K562 (cell line): Measurements from ENCODE around the gene PKLR. TPM values are rescaled to one million over a fixed set of nuclear protein-coding genes. Genes with fewer than 3 reads are reported as not detected.

ENCODE experiments used
- BRF1 ChIP-seq: IDR thresholded peaks from 3 replicates; pipeline ENCODE4 v1.6.1; 2011; ENCODE audit warnings: borderline replicate concordance, mild to moderate bottlenecking; ENCODE audit not compliant: insufficient read length; ENCODE audit errors: extremely low read depth
- CHCHD3 ChIP-seq: fragments of 250-450 bp; sonication (Bioruptor Pico); IDR thresholded peaks from 2 replicates; pipeline ENCODE4 v2.1.2; 2022; ENCODE audit warnings: mild to moderate bottlenecking
- CHD2 ChIP-seq: IDR thresholded peaks from 2 replicates; pipeline ENCODE4 v1.6.1; 2011; ENCODE audit warnings: low read depth, low read length
- ETV6 ChIP-seq, 3 experiments: fragments of 150-350 bp in 1 of 3; sonication (generic) in 1 of 3; formaldehyde crosslinking in 1 of 3; IDR thresholded peaks; 2 replicates each; pipeline versions ENCODE4 v1.6.1 to v1.8.0; 2014 to 2022; ENCODE audit warnings: borderline replicate concordance in 2 of 3, low read depth in 2 of 3, antibody characterized with exemption in 1 of 3, low read length in 1 of 3, mild to moderate bottlenecking in 1 of 3, missing genetic modification reagents in 1 of 3
- KLF6 ChIP-seq: fragments of 250-450 bp; sonication (Bioruptor Pico); IDR thresholded peaks from 2 replicates; pipeline ENCODE4 v1.4.0; 2020; ENCODE audit warnings: mild to moderate bottlenecking, moderate library complexity, borderline replicate concordance
- PRMT5 ChIP-seq: sonication (generic); formaldehyde crosslinking; IDR thresholded peaks from 2 replicates; pipeline ENCODE4 v1.5.0; 2020; ENCODE audit warnings: missing genetic modification reagents
- SIRT6 ChIP-seq: IDR thresholded peaks from one replicate; pipeline ENCODE4 v1.6.1; 2012; ENCODE audit warnings: low read depth, mild to moderate bottlenecking, control low read depth, inconsistent platforms, low read length, moderate library complexity
- SIX5 ChIP-seq, 2 experiments: IDR thresholded peaks; 2 replicates each; pipeline ENCODE4 v1.6.1; 2011; ENCODE audit warnings: low read length in 2 of 2, borderline replicate concordance in 1 of 2, low read depth in 1 of 2, mild to moderate bottlenecking in 1 of 2, moderate library complexity in 1 of 2; ENCODE audit not compliant: insufficient read depth in 1 of 2
- SMAD3 ChIP-seq: fragments of 450-650 bp; formaldehyde crosslinking; conservative IDR thresholded peaks from 2 replicates; pipeline ENCODE4 v1.4.0; 2020; ENCODE audit warnings: mild to moderate bottlenecking
- ZFP36 ChIP-seq: fragments of 150-350 bp; IDR thresholded peaks from 2 replicates; pipeline ENCODE4 v1.6.1; 2018; ENCODE audit warnings: low read length, low read depth; ENCODE audit not compliant: partially characterized antibody
- ZNF12 ChIP-seq: sonication (generic); formaldehyde crosslinking; IDR thresholded peaks from 2 replicates; pipeline ENCODE4 v1.4.0; 2020; ENCODE audit warnings: mild to moderate bottlenecking, missing genetic modification reagents
- ZNF174 ChIP-seq: fragments of 250-450 bp; sonication (Bioruptor Pico); IDR thresholded peaks from 2 replicates; pipeline ENCODE4 v1.4.0; 2020; ENCODE audit warnings: mild to moderate bottlenecking
- ZNF175 ChIP-seq: fragments of 200-800 bp; sonication (Bioruptor generic); IDR thresholded peaks from 2 replicates; pipeline ENCODE4 v1.6.1; 2016; ENCODE audit warnings: low read depth, mild to moderate bottlenecking, missing genetic modification characterization, missing compliant biosample characterization
- ZNF778 ChIP-seq: fragments of 450-650 bp; formaldehyde crosslinking; IDR thresholded peaks from 2 replicates; pipeline ENCODE4 v1.4.0; 2020; ENCODE audit warnings: mild to moderate bottlenecking, moderate library complexity
- ZZZ3 ChIP-seq: fragments of 450-650 bp; IDR thresholded peaks from 2 replicates; pipeline ENCODE4 v1.6.1; 2016; ENCODE audit warnings: antibody characterized with exemption, mild to moderate bottlenecking, moderate library complexity
- polyA plus RNA-seq, 8 experiments: library from polyadenylated mRNA; depleted of rRNA in 4 of 8; stranded (reverse) in 5 of 8; unstranded in 3 of 8; fragments of >200 nt; fragmentation: Nextera tagmentation in 2 of 8; fragmentation: Illumina TruSeq in 1 of 8; extraction: Ambion mirVana in 2 of 8; extraction: Trizol in 1 of 8; gene quantifications; 2 replicates each; pipeline versions ENCODE4 v1.2.1 to v1.2.3, GENCODE V29; 2011 to 2014; ENCODE audit warnings: inconsistent platforms in 1 of 8, missing spikeins in 1 of 8
- total RNA-seq, 7 experiments: library from RNA; depleted of rRNA in 6 of 7; stranded (reverse); fragments of >200 nt in 6 of 7; fragmentation: Illumina TruSeq in 2 of 7; extraction: Trizol in 2 of 7; gene quantifications; 2 replicates each; pipeline versions ENCODE4 v1.2.1 to v1.2.3, GENCODE V29; 2011 to 2021; ENCODE audit warnings: low replicate concordance in 1 of 7
- TF ChIP-seq, protein P1 (sequence below): fragments of 450-650 bp; IDR thresholded peaks from 2 replicates; pipeline ENCODE4 v1.6.1; 2018; ENCODE audit not compliant: partially characterized antibody
- TF ChIP-seq, protein P2 (sequence below): sonication (generic); formaldehyde crosslinking; IDR thresholded peaks from 2 replicates; pipeline ENCODE4 v1.8.1; 2023; ENCODE audit warnings: mild to moderate bottlenecking, missing genetic modification reagents
- TF ChIP-seq, protein P3 (sequence below): fragments of 200-800 bp; sonication (Bioruptor generic); IDR thresholded peaks from 2 replicates; pipeline ENCODE4 v1.6.1; 2017; ENCODE audit warnings: missing genetic modification characterization, missing compliant biosample characterization
- TF ChIP-seq, protein P4 (sequence below): fragments of 250-450 bp; sonication (Bioruptor Pico); IDR thresholded peaks from 2 replicates; pipeline ENCODE4 v1.6.1; 2021; ENCODE audit warnings: mild to moderate bottlenecking

Gene PKLR
- total and polyA plus RNA-seq, 9 of the 15 experiments (the other 6 are each of a cell fraction or from before 2014, with no cell fraction given) = 10.7 to 78.4 (median 38.2) TPM

DNA sequence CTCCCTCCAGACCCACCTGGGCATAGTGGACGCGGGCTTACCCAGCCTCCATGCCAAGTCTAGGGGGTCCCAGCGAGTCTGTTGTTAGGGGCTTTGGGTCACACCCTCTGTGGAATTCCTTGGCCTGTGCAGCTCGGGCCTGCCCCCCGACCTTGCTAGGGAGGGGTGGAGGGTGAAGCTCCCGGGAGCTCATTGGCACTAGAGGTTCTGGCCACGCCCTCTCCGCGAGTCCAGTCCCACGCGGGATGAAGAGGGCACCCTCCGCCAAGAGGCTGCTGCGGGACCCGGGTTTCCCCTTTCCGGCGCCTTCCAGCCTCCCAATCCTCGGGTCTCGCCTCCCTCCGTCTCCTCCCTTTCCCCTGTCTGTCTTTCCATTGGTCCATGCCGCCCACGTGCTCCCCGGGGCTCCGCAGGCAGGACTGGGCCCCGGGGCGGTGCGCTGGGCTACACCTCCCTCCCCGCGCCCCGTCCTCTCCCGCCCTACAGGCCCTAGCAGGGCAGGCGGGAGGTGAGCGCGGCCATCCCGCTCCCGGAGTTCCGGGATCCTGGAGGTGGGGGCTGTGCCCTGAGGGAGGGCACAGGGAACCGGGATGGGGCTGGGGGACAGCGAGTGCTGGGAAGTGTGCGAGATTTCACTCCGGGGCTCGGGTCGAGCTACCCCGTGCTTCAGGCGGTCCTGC, 22.9 kb upstream of the PKLR start (continued):
- TF ChIP-seq, protein P1, sequence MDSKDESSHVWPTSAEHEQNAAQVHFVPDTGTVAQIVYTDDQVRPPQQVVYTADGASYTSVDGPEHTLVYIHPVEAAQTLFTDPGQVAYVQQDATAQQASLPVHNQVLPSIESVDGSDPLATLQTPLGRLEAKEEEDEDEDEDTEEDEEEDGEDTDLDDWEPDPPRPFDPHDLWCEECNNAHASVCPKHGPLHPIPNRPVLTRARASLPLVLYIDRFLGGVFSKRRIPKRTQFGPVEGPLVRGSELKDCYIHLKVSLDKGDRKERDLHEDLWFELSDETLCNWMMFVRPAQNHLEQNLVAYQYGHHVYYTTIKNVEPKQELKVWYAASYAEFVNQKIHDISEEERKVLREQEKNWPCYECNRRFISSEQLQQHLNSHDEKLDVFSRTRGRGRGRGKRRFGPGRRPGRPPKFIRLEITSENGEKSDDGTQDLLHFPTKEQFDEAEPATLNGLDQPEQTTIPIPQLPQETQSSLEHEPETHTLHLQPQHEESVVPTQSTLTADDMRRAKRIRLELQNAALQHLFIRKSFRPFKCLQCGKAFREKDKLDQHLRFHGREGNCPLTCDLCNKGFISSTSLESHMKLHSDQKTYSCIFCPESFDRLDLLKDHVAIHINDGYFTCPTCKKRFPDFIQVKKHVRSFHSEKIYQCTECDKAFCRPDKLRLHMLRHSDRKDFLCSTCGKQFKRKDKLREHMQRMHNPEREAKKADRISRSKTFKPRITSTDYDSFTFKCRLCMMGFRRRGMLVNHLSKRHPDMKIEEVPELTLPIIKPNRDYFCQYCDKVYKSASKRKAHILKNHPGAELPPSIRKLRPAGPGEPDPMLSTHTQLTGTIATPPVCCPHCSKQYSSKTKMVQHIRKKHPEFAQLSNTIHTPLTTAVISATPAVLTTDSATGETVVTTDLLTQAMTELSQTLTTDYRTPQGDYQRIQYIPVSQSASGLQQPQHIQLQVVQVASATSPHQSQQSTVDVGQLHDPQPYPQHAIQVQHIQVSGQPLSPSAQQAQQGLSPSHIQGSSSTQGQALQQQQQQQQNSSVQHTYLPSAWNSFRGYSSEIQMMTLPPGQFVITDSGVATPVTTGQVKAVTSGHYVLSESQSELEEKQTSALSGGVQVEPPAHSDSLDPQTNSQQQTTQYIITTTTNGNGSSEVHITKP = peak; percentile 86
- no peak for TF ChIP-seq ZNF12
- no peak for TF ChIP-seq ZZZ3
- TF ChIP-seq SIRT6 = no peak
- TF ChIP-seq ZNF174 = no peak
- TF ChIP-seq ZNF778 (CRISPR knock-in tag) = no peak
- TF ChIP-seq PRMT5 (CRISPR knock-in tag) = 0 out of 2 replicates have a peak, but pooled peaks have one; percentile 40
- TF ChIP-seq, protein P2, sequence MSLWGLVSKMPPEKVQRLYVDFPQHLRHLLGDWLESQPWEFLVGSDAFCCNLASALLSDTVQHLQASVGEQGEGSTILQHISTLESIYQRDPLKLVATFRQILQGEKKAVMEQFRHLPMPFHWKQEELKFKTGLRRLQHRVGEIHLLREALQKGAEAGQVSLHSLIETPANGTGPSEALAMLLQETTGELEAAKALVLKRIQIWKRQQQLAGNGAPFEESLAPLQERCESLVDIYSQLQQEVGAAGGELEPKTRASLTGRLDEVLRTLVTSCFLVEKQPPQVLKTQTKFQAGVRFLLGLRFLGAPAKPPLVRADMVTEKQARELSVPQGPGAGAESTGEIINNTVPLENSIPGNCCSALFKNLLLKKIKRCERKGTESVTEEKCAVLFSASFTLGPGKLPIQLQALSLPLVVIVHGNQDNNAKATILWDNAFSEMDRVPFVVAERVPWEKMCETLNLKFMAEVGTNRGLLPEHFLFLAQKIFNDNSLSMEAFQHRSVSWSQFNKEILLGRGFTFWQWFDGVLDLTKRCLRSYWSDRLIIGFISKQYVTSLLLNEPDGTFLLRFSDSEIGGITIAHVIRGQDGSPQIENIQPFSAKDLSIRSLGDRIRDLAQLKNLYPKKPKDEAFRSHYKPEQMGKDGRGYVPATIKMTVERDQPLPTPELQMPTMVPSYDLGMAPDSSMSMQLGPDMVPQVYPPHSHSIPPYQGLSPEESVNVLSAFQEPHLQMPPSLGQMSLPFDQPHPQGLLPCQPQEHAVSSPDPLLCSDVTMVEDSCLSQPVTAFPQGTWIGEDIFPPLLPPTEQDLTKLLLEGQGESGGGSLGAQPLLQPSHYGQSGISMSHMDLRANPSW (CRISPR knock-in tag) = no peak
- no peak for TF ChIP-seq BRF1
- TF ChIP-seq CHCHD3 (CRISPR knock-in tag) = no peak
- TF ChIP-seq SMAD3 = no peak
- no peak for TF ChIP-seq ZNF175 (CRISPR knock-in tag)
- no peak for TF ChIP-seq KLF6 (CRISPR knock-in tag)
- TF ChIP-seq, protein P3, sequence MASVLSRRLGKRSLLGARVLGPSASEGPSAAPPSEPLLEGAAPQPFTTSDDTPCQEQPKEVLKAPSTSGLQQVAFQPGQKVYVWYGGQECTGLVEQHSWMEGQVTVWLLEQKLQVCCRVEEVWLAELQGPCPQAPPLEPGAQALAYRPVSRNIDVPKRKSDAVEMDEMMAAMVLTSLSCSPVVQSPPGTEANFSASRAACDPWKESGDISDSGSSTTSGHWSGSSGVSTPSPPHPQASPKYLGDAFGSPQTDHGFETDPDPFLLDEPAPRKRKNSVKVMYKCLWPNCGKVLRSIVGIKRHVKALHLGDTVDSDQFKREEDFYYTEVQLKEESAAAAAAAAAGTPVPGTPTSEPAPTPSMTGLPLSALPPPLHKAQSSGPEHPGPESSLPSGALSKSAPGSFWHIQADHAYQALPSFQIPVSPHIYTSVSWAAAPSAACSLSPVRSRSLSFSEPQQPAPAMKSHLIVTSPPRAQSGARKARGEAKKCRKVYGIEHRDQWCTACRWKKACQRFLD (CRISPR knock-in tag) = peak; percentile 18; the same call in 1 of the 2 replicates
- TF ChIP-seq, protein P4, sequence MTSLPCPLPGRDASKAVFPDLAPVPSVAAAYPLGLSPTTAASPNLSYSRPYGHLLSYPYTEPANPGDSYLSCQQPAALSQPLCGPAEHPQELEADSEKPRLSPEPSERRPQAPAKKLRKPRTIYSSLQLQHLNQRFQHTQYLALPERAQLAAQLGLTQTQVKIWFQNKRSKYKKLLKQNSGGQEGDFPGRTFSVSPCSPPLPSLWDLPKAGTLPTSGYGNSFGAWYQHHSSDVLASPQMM (CRISPR knock-in tag) = no peak
- no peak for TF ChIP-seq SIX5 (IDR thresholded peaks at IDR 0.05; ENCODE audit: borderline replicate concordance in 1 of 2, insufficient read depth in 1 of 2, low read depth in 1 of 2, low read length in 2 of 2)
- TF ChIP-seq CHD2 = peak; percentile 34; the same call in 1 of the 2 replicates
- TF ChIP-seq ZFP36 = no peak
- TF ChIP-seq ETV6 (IDR thresholded peaks at IDR 0.05; ENCODE audit: borderline replicate concordance in 1 of 2, low read depth in 2 of 2, low read length in 1 of 2) = no peak; a peak in 1 of 4 replicates
- TF ChIP-seq ETV6 (CRISPR knock-in tag; IDR thresholded peaks at IDR 0.05; ENCODE audit: borderline replicate concordance) = no peak
